Measurements from ENCODE around the gene YOD1. TPM values are rescaled to one million over a fixed set of nuclear protein-coding genes. Genes with fewer than 3 reads are reported as not detected.
A peak's percentile ranks its signal among the peaks of the same experiment; 100 is the strongest.

The YOD1 gene
- polyA plus RNA-seq, 6 donors from 2014 or later: 1.3 to 3.5 (median 1.8) TPM

DNA sequence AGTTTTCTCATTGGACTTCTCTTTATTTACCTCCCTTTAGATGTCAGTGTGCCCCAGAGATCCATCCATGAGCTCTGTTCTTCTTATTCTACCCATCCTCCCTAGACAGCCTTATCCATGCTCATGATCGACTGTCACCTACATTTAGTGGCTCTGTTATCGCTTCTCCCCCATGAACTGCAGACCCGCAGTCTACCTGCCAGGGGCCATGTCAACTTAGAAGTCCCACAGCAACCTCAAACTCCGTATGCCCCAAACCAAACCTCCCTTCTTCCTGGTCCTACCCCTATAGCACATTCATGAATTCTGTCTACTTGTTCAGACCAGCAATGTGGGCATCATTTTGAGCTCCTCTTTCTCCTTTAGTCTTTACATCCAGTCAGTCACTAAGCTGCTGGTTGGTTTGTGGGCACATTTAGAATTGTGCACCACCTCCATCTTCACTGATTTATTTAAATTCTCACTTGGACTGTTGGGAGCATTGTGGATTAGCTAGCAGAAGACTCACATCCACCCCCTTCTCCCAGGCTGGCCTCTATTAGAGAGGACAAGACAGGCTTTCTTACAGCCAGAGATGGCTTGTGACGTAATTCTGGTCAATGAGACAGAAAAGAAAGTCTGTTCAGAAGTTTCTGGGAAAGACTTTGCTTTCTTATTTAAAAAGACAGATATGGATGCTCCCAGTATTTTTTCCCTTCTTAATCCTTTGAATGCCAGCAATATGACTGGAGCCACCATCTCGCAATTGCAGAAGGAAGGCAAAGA, 37.5 kb downstream of the YOD1 start:
- Mint-ChIP-seq H3K27ac (peak overlapping the region in 1 of 6 donors; percentile 82), H3K27me3 (peaks cover 36 to 50% (median 42%) of the 10 kb centered on the region in 3 donors), H3K4me3 (peak overlapping the region in 1 of 8 donors; percentile 3), H3K9me3 (no peaks in the 10 kb centered on the region), H3K4me1 (no peaks in the 10 kb centered on the region), H3K36me3 (no peaks in the 10 kb centered on the region)
- ATAC-seq (ENCODE audit: low read depth in 2 of 2) (no peak), DNase-seq (no peak)

DNA sequence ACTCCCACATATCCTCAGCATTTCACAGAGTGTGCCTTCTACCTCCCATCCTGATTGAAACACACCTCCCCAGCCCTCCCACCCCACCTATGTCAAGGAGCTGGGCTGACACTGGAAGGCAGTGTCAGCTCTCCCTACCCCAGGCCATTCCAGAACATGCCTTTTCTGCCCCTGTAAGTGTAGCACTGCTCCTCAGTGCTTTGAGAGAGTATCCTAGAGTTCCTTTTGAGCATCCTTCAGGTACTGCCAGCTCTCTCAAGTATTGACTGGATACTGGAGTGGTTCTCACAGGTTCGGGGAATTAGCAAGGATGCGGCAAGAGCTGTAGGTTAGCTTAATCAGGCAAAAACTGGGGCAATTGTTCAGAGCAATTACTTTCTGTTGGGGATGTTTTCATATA, 40.3 kb downstream of the YOD1 start:
- Mint-ChIP-seq H3K4me3 (no peak overlapping the region), H3K27ac (no peak overlapping the region), H3K4me1 (no peaks in the 10 kb centered on the region), H3K36me3 (no peaks in the 10 kb centered on the region), H3K27me3 (peaks cover 34 to 55% (median 48%) of the 10 kb centered on the region in 3 donors), H3K9me3 (no peaks in the 10 kb centered on the region)
- DNase-seq: no peak
- no peak for ATAC-seq (ENCODE audit: low read depth in 2 of 2)

DNA sequence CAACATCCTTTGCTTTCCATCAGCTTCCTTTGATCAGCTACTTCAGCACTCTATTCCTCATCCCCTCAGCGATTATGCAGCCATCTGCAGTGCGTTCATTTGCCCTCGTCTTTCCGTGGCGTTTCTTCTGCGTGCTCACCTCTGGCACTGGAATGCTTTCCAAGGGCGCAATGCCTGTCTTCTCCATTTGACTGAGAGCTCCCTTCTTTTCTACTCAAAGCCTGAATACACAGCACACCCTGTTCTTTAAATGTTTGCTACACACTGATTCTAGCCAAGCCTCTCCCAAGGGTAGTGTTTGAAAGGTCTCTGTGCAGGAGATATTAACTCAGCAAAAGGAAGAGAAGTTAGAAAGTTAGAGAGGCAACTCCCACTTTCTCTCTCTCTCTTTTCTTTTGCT, 41.1 kb downstream of the YOD1 start:
- Mint-ChIP-seq H3K4me3 (no peak overlapping the region), H3K4me1 (peaks cover 0 to 4% (median 3%) of the 10 kb centered on the region in 3 donors), H3K9me3 (no peaks in the 10 kb centered on the region), H3K27ac (no peak overlapping the region), H3K36me3 (no peaks in the 10 kb centered on the region), H3K27me3 (peaks cover 35 to 52% (median 48%) of the 10 kb centered on the region in 3 donors)
- DNase-seq: no peak
- ATAC-seq (ENCODE audit: low read depth in 2 of 2): no peak

- Mint-ChIP-seq H3K9me3 (no peaks in the 10 kb centered on the region), H3K4me3 (no peak overlapping the region), H3K27ac (no peak overlapping the region), H3K27me3 (peaks cover 33 to 49% (median 43%) of the 10 kb centered on the region in 3 donors), H3K36me3 (no peaks in the 10 kb centered on the region), H3K4me1 (peaks cover 1 to 7% (median 6%) of the 10 kb centered on the region in 3 donors)
- ATAC-seq (ENCODE audit: low read depth in 2 of 2): no peak
- no peak for DNase-seq
These were observed 41.7 kb downstream of the YOD1 start for GRCh38 chr1:207009182-207009850.

GRCh38 chr1:207007352-207008033, 43.5 kb downstream of the YOD1 start:
- DNase-seq: no peak
- no peak overlapping the region for H3K4me3 Mint-ChIP-seq
- ATAC-seq (ENCODE audit: low read depth in 2 of 2): no peak

GRCh38 chr1:207006914-207007313, 44.1 kb downstream of the YOD1 start:
- Mint-ChIP-seq H3K4me3 (no peak overlapping the region), H3K9me3 (no peaks in the 10 kb centered on the region), H3K27ac (no peak overlapping the region), H3K36me3 (no peaks in the 10 kb centered on the region), H3K27me3 (peaks cover 18 to 28% (median 25%) of the 10 kb centered on the region in 3 donors), H3K4me1 (peaks cover 1 to 7% (median 6%) of the 10 kb centered on the region in 3 donors)
- no peak for DNase-seq
- ATAC-seq (ENCODE audit: low read depth in 2 of 2): no peak

More at GRCh38 chr1:207007352-207008033, 43.5 kb downstream of the YOD1 start:
- peaks cover 24 to 34% (median 31%) of the 10 kb centered on the region in 3 donors for H3K27me3 Mint-ChIP-seq
- no peaks in the 10 kb centered on the region for H3K36me3 Mint-ChIP-seq
- H3K4me1 Mint-ChIP-seq: peaks cover 1 to 7% (median 6%) of the 10 kb centered on the region in 3 donors
- H3K9me3 Mint-ChIP-seq: no peaks in the 10 kb centered on the region
- no peak overlapping the region for H3K27ac Mint-ChIP-seq

- ATAC-seq (ENCODE audit: low read depth in 2 of 2) (no peak), DNase-seq (no peak)
- H3K36me3 Mint-ChIP-seq: no peaks in the 10 kb centered on the region
- no peak overlapping the region for H3K4me3 Mint-ChIP-seq
- H3K27me3 Mint-ChIP-seq: peaks cover 13 to 20% (median 19%) of the 10 kb centered on the region in 3 donors
- no peak overlapping the region for H3K27ac Mint-ChIP-seq
- H3K4me1 Mint-ChIP-seq: peaks cover 1 to 7% (median 6%) of the 10 kb centered on the region in 3 donors
- no peaks in the 10 kb centered on the region for H3K9me3 Mint-ChIP-seq
These were observed 44.9 kb downstream of the YOD1 start for GRCh38 chr1:207006083-207006482.

GRCh38 chr1:207004931-207005830, 45.8 kb downstream of the YOD1 start:
- ATAC-seq (ENCODE audit: low read depth in 2 of 2) (peak; percentile 45 to 61), DNase-seq (peak; percentile 14)
- no peak overlapping the region for H3K27ac Mint-ChIP-seq
- peaks cover 10 to 19% (median 18%) of the 10 kb centered on the region in 3 donors for H3K27me3 Mint-ChIP-seq
- peaks cover 1 to 7% (median 6%) of the 10 kb centered on the region in 3 donors for H3K4me1 Mint-ChIP-seq
- H3K9me3 Mint-ChIP-seq: no peaks in the 10 kb centered on the region
- H3K36me3 Mint-ChIP-seq: no peaks in the 10 kb centered on the region
- peak overlapping the region in 1 of 8 donors; percentile 60 for H3K4me3 Mint-ChIP-seq

GRCh38 chr1:207003210-207003609, 47.8 kb downstream of the YOD1 start:
- no peak overlapping the region for H3K4me3 Mint-ChIP-seq
- ATAC-seq (ENCODE audit: low read depth in 2 of 2) (no peak), DNase-seq (no peak)
- H3K4me1 Mint-ChIP-seq: peaks cover 1 to 7% (median 6%) of the 10 kb centered on the region in 3 donors
- H3K27me3 Mint-ChIP-seq: peaks cover 10 to 19% (median 18%) of the 10 kb centered on the region in 3 donors
- H3K36me3 Mint-ChIP-seq: no peaks in the 10 kb centered on the region
- peak overlapping the region in 2 of 6 donors; percentile 35 to 44 for H3K27ac Mint-ChIP-seq
- H3K9me3 Mint-ChIP-seq: no peaks in the 10 kb centered on the region

DNA sequence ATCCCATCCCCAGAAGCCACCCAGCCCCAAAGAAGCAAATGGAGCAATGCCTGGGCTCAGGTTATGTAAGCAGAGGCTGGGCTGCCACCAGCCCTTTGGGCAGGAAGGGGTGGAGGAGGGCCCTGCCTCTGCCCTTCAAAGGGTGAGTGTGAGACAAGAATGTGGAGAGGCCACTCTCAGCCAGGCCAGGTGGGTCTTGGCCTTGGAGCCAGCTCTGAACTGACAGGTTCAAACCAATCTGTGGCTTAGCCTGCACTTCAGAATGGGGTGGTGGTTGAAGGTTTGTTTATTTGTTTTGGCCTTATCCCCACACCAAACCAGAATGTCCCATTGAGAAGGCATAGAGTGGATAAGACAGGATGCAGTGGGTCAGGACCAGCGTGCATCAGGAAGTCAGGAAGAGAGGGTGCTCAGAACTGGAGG, 48.3 kb downstream of the YOD1 start:
- H3K4me3 Mint-ChIP-seq: no peak overlapping the region
- no peaks in the 10 kb centered on the region for H3K9me3 Mint-ChIP-seq
- no peak for ATAC-seq (ENCODE audit: low read depth in 2 of 2)
- H3K4me1 Mint-ChIP-seq: peaks cover 1 to 7% (median 6%) of the 10 kb centered on the region in 3 donors
- H3K27me3 Mint-ChIP-seq: peaks cover 10 to 19% (median 18%) of the 10 kb centered on the region in 3 donors
- H3K36me3 Mint-ChIP-seq: no peaks in the 10 kb centered on the region
- no peak overlapping the region for H3K27ac Mint-ChIP-seq
- no peak for DNase-seq

DNA sequence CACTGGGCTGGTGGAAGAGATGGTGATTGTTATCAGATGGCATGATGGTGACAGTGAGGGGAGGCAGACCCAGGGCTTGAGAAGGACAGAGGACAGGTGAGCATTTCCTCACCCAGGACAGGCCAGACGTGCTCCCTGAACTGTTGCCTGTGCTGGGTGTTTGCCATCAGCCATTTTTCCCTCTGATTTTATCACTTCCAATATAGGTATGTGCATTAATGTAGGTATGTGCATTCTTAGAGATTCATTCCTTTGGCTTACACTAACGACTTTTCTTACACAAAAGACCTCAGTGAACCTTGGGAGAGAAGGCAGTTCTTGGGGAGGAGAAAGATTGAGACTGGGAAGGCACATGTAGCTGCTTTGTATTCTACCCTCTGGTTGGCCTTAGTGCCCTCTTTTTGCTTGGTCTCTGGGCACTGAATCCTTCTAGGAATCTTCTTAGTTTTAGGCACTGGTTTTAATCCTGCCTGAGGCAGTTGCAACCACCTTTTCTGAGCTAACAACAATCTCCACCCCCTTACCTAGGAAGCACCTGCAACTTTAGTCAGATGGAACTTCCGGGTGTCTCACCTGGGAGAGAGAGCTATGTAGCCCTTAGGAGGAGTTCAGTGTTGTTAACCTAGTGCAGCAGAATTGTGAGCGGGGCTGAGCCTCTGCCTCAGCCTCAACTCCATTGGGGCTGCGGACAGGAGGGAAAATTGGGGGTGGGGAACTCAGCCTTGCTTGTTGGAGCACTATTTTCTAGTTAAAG, 49.3 kb downstream of the YOD1 start:
- Mint-ChIP-seq H3K4me3 (no peak overlapping the region), H3K27me3 (peaks cover 10 to 16% (median 15%) of the 10 kb centered on the region in 3 donors), H3K36me3 (no peaks in the 10 kb centered on the region), H3K27ac (peak overlapping the region in 1 of 6 donors; percentile 42), H3K4me1 (peaks cover 1 to 7% (median 6%) of the 10 kb centered on the region in 3 donors), H3K9me3 (no peaks in the 10 kb centered on the region)
- DNase-seq (no peak), ATAC-seq (ENCODE audit: low read depth in 2 of 2) (no peak)

DNA sequence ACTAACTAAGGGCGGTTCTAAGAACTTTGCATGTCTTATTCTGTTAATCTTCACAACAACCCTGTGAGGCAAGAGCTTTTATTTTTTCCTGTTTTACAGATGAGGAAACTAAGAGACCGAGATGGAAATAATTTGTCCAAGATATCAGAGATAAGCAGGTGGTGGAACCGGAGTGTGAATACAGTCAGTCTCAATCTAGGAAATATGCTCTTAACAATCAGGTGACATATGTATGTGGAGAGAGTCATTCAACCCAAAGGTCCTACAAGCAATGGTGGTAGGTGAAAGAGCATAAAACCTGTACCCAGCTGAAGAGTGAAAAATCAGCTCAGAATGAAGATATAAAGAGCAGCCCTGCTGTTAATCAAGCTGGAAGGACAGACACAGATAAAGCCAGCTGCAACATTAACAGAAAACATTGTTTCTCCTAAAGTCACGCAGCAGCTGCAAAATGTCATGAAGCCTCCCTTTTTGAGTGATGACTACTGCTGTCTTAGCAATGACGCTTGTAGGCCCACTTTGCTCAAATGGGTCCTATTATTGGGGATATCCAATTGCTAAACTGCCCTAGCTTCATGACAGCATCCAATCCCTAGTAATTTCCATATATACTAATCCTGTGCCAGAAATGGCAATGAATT, 50.2 kb downstream of the YOD1 start:
- H3K36me3 Mint-ChIP-seq: no peaks in the 10 kb centered on the region
- peaks cover 1 to 7% (median 6%) of the 10 kb centered on the region in 3 donors for H3K4me1 Mint-ChIP-seq
- peaks cover 6 to 8% (median 6%) of the 10 kb centered on the region in 3 donors for H3K27me3 Mint-ChIP-seq
- H3K4me3 Mint-ChIP-seq: no peak overlapping the region
- ATAC-seq (ENCODE audit: low read depth in 2 of 2) (no peak), DNase-seq (no peak)
- H3K27ac Mint-ChIP-seq: no peak overlapping the region
- no peaks in the 10 kb centered on the region for H3K9me3 Mint-ChIP-seq

All from naive B cell (primary cell).